ENCODE results near the gene KRTAP4-8.
A peak's percentile ranks its signal among the peaks of the same experiment; 100 is the strongest.
"Not testable (repeated sequence)": the region's sequence is repeated elsewhere in the genome, so short reads cannot be mapped to it uniquely, and the experiment has no call there.

Gene KRTAP4-8

GRCh38 chr17:41065829-41066624 lies 31.9 kb downstream of the KRTAP4-8 start, which contains the start of gene KRTAP2-4:
Gene KRTAP2-4 (minus strand): TSS chr17:41065879. CDS start chr17:41065845, 34 bp downstream.
- no peak within 1 kb of the TSS for H3K4me3 ChIP-seq (ENCODE audit: low read length)
- no peak for DNase-seq (ENCODE audit: low read depth)
- no peak for TF ChIP-seq CTCF (conservative IDR thresholded peaks at IDR 0.05; ENCODE audit: low read depth, low read length)

- not testable (repeated sequence) for H3K4me3 ChIP-seq (ENCODE audit: low read length); DNase-seq (ENCODE audit: low read depth)
These were observed 32.8 kb downstream of the KRTAP4-8 start for GRCh38 chr17:41065016-41065689.

- TF ChIP-seq CTCF (conservative IDR thresholded peaks at IDR 0.05; ENCODE audit: low read depth, low read length), result no peak
- H3K4me3 ChIP-seq (ENCODE audit: low read length), result no peak overlapping the region
- no peak for DNase-seq (ENCODE audit: low read depth)
These were observed 33.6 kb downstream of the KRTAP4-8 start for GRCh38 chr17:41064301-41064700.

GRCh38 chr17:41063449-41063848 lies 34.5 kb downstream of the KRTAP4-8 start:
- TF ChIP-seq CTCF (conservative IDR thresholded peaks at IDR 0.05; ENCODE audit: low read depth, low read length), result no peak
- no peak for DNase-seq (ENCODE audit: low read depth)
- no peak overlapping the region for H3K4me3 ChIP-seq (ENCODE audit: low read length)

- H3K4me3 ChIP-seq (ENCODE audit: low read length), result no peak overlapping the region
- no peak for TF ChIP-seq CTCF (conservative IDR thresholded peaks at IDR 0.05; ENCODE audit: low read depth, low read length)
- peak; percentile 87 for DNase-seq (ENCODE audit: low read depth)
These were observed 36.0 kb downstream of the KRTAP4-8 start for GRCh38 chr17:41061964-41062363.

GRCh38 chr17:41060052-41060604 lies 37.8 kb downstream of the KRTAP4-8 start, which contains the start of gene KRTAP2-3:
Gene KRTAP2-3 (minus strand): TSS chr17:41060114. CDS start chr17:41060050, 64 bp downstream.
- peak; percentile 85 for DNase-seq (ENCODE audit: low read depth)
- no peak within 1 kb of the TSS for H3K4me3 ChIP-seq (ENCODE audit: low read length)
- TF ChIP-seq CTCF (conservative IDR thresholded peaks at IDR 0.05; ENCODE audit: low read depth, low read length), result no peak

GRCh38 chr17:41059276-41060051 lies 38.5 kb downstream of the KRTAP4-8 start:
- H3K4me3 ChIP-seq (ENCODE audit: low read length), result not testable (repeated sequence)
- peak; percentile 58 for DNase-seq (ENCODE audit: low read depth)
